Caco-2 (cell line): Measurements from ENCODE around the gene ZNF593. TPM values are rescaled to one million over a fixed set of nuclear protein-coding genes. Genes with fewer than 3 reads are reported as not detected.

Experiments used
- BruUV-seq: library from RNA; stranded (reverse); fragments of 400-500 nt; replicated peaks from 2 replicates; lab custom pipeline; 2021; lab: Mats Ljungman, UMichigan
- CTCF ChIA-PET: fragments of 300-600 bp; sonication (Branson Sonifier 250); formaldehyde crosslinking; loops from one replicate; lab custom pipeline; 2022; ENCODE audit warnings: antibody characterized with exemption; lab: Charles Lee
- POLR2A ChIA-PET: fragments of 300-600 bp; sonication (Branson Sonifier 250); formaldehyde crosslinking; loops from one replicate; lab custom pipeline; 2022; ENCODE audit warnings: antibody characterized with exemption; lab: Charles Lee
- DNase-seq, 2 experiments: peaks; one replicate each; pipeline versions ENCODE4 v3.0.0 to v3.0.0-alpha.2; 2020 to 2022
- H3K27me3 ChIP-seq: replicated peaks from 2 replicates; pipeline ENCODE4 v1.6.0; 2011; ENCODE audit warnings: low read length; ENCODE audit not compliant: control insufficient read depth, insufficient read depth
- H3K36me3 ChIP-seq: 2 replicates; pipeline ENCODE4 v1.5.1; 2011; ENCODE audit warnings: low read length; ENCODE audit not compliant: control insufficient read depth, insufficient read depth
- H3K4me1 ChIP-seq: fragments of 250-450 bp; sonication (Bioruptor Pico); 2 replicates; pipeline ENCODE4 v1.5.1; 2020; ENCODE audit warnings: mild to moderate bottlenecking
- H3K4me3 ChIP-seq: 2 replicates; pipeline ENCODE4 v1.5.1; 2011; ENCODE audit warnings: low read depth, mild to moderate bottlenecking, control low read depth, low read length
- H3K9me3 ChIP-seq: fragments of 250-450 bp; sonication (Bioruptor Pico); 2 replicates; pipeline ENCODE4 v1.5.1; 2020; ENCODE audit warnings: mild to moderate bottlenecking, moderate library complexity
- H3K27ac Mint-ChIP-seq: one replicate; pipeline ENCODE4 v1.8.0; 2022; ENCODE audit warnings: mixed read lengths; ENCODE audit not compliant: unreplicated experiment
- H3K27me3 Mint-ChIP-seq: one replicate; pipeline ENCODE4 v1.8.0; 2022; ENCODE audit warnings: mixed read lengths; ENCODE audit not compliant: insufficient read depth, unreplicated experiment
- H3K36me3 Mint-ChIP-seq: one replicate; pipeline ENCODE4 v1.8.0; 2022; ENCODE audit warnings: mild to moderate bottlenecking, mixed read lengths; ENCODE audit not compliant: insufficient read depth, unreplicated experiment
- H3K4me1 Mint-ChIP-seq: one replicate; pipeline ENCODE4 v1.8.0; 2022; ENCODE audit warnings: low read depth, mixed read lengths; ENCODE audit not compliant: unreplicated experiment
- H3K4me3 Mint-ChIP-seq: one replicate; pipeline ENCODE4 v1.8.0; 2022; ENCODE audit warnings: mild to moderate bottlenecking, moderate library complexity, mixed read lengths; ENCODE audit not compliant: unreplicated experiment
- H3K9me3 Mint-ChIP-seq: one replicate; pipeline ENCODE4 v1.8.0; 2022; ENCODE audit warnings: mixed read lengths; ENCODE audit not compliant: unreplicated experiment
- intact Hi-C: fragments of 100-400 bp; cut with micrococcal nuclease; formaldehyde crosslinking; loops from one replicate; pipeline ENCODE4 v1.10.0; 2022; ENCODE audit not compliant: unreplicated experiment
- total RNA-seq: library from RNA; stranded (reverse); gene quantifications from 2 replicates; pipeline ENCODE4 v1.2.3, GENCODE V29; 2022
- TF ChIP-seq, protein P1 (sequence below), 2 experiments: fragments of 200-600 bp in 1 of 2; IDR thresholded peaks; 1 replicate in 1 of 2; 2 replicates in 1 of 2; pipeline versions ENCODE4 v1.5.1 to v1.8.0; 2011 to 2022; ENCODE audit warnings: antibody characterized with exemption in 1 of 2, control low read depth in 1 of 2, inconsistent platforms in 1 of 2, low read depth in 1 of 2, low read length in 1 of 2, mild to moderate bottlenecking in 1 of 2, moderate library complexity in 1 of 2; ENCODE audit not compliant: insufficient read depth in 1 of 2, severe bottlenecking in 1 of 2, unreplicated experiment in 1 of 2

ZNF593 gene
- total RNA-seq, 1 experiment from 2014 or later, result 50.0 TPM

DNA sequence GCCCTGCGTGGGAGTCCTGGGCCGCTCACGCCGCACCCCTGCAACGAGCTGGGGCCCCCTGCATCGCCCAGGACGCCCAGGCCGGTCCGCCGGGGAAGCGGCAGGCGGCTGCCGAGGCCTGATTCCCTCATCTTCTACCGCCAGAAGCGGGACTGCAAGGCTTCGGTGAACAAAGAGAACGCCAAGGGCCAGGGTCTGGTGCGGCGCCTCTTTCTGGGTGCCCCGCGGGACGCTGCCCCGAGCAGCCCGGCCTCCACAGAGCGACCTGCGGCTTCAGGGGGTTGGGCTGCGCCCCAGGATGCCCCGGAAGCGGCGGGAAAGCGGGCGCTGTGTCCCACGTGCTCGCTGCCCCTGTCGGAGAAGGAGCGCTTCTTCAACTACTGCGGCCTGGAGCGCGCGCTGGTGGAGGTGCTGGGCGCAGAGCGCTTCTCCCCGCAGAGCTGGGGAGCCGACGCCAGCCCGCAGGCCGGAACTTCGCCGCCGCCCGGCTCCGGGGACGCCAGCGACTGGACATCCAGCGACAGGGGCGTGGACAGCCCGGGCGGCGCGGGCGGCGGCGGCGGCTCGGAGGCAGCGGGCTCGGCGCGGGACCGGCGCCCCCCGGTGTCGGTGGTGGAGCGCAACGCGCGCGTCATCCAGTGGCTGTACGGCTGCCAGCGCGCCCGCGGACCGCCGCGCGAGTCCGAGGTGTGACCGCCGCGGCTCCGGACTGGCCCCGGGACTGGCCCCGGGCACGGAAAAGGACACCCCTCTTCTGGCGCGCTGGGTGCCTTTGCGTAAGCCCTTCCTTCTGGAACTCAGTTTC, 8.1 kb upstream of the ZNF593 start:
- Mint-ChIP-seq H3K27ac (no peak overlapping the region), H3K4me3 (peak overlapping the region; percentile 72), H3K27me3 (no peaks in the 10 kb centered on the region), H3K4me1 (peaks cover 14% of the 10 kb centered on the region), H3K36me3 (no peaks in the 10 kb centered on the region), H3K9me3 (no peaks in the 10 kb centered on the region)
- peak overlapping the region; percentile 53 for H3K4me3 ChIP-seq
- BruUV-seq, result TSS peak; percentile 29
- intact Hi-C loops, result loop anchor here (1.0 to 5.0 kb wide), 2 partner anchors 16 to 124 kb away; no protein-coding TSS in a partner anchor
- ChIA-PET POLR2A (interaction anchor here (0.6 kb wide), 1 partner anchor 185 kb away, joined by 5 read pairs; no protein-coding TSS in a partner anchor), CTCF (interaction anchor here (1.2 to 2.1 kb wide), 2 partner anchors 17 to 125 kb away, joined by 5 to 13 read pairs; no protein-coding TSS in a partner anchor)
- H3K27me3 ChIP-seq, result no peaks in the 10 kb centered on the region
- no peaks in the 10 kb centered on the region for H3K9me3 ChIP-seq
- DNase-seq, result peak; percentile 59 to 80
- H3K4me1 ChIP-seq, result peaks cover 29% of the 10 kb centered on the region
- H3K36me3 ChIP-seq, result no peaks in the 10 kb centered on the region
- TF ChIP-seq, protein P1, sequence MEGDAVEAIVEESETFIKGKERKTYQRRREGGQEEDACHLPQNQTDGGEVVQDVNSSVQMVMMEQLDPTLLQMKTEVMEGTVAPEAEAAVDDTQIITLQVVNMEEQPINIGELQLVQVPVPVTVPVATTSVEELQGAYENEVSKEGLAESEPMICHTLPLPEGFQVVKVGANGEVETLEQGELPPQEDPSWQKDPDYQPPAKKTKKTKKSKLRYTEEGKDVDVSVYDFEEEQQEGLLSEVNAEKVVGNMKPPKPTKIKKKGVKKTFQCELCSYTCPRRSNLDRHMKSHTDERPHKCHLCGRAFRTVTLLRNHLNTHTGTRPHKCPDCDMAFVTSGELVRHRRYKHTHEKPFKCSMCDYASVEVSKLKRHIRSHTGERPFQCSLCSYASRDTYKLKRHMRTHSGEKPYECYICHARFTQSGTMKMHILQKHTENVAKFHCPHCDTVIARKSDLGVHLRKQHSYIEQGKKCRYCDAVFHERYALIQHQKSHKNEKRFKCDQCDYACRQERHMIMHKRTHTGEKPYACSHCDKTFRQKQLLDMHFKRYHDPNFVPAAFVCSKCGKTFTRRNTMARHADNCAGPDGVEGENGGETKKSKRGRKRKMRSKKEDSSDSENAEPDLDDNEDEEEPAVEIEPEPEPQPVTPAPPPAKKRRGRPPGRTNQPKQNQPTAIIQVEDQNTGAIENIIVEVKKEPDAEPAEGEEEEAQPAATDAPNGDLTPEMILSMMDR (IDR thresholded peaks at IDR 0.05; ENCODE audit: insufficient read depth in 1 of 2, low read depth in 1 of 2, low read length in 1 of 2, severe bottlenecking in 1 of 2, unreplicated experiment in 1 of 2), result peak in 1 of 2 experiments; percentile 18

- H3K27ac Mint-ChIP-seq, result no peak overlapping the region
- POLR2A ChIA-PET, result no interaction called here
- no peaks in the 10 kb centered on the region for H3K36me3 Mint-ChIP-seq
- Histone ChIP-seq H3K27me3 (no peaks in the 10 kb centered on the region), H3K4me3 (peak overlapping the region; percentile 53), H3K9me3 (no peaks in the 10 kb centered on the region), H3K36me3 (no peaks in the 10 kb centered on the region), H3K4me1 (peaks cover 29% of the 10 kb centered on the region)
- H3K4me1 Mint-ChIP-seq, result peaks cover 14% of the 10 kb centered on the region
- no peak for DNase-seq
- intact Hi-C loops, result loop anchor here (5.0 kb wide), 1 partner anchor 125 kb away; no protein-coding TSS in a partner anchor
- H3K4me3 Mint-ChIP-seq, result peak overlapping the region; percentile 72
- CTCF ChIA-PET, result interaction anchor here (2.1 kb wide), 1 partner anchor 17 kb away, joined by 5 read pairs; no protein-coding TSS in a partner anchor
- no peaks in the 10 kb centered on the region for H3K27me3 Mint-ChIP-seq
- no TSS peak for BruUV-seq
- TF ChIP-seq, protein P1 (IDR thresholded peaks at IDR 0.05; ENCODE audit: insufficient read depth in 1 of 2, low read depth in 1 of 2, low read length in 1 of 2, severe bottlenecking in 1 of 2, unreplicated experiment in 1 of 2), result no peak
- no peaks in the 10 kb centered on the region for H3K9me3 Mint-ChIP-seq
Observed at GRCh38 chr1:26162220-26162709, 7.4 kb upstream of the ZNF593 start.

- BruUV-seq, result no TSS peak
- Mint-ChIP-seq H3K9me3 (no peaks in the 10 kb centered on the region), H3K36me3 (no peaks in the 10 kb centered on the region), H3K27ac (no peak overlapping the region), H3K4me3 (peak overlapping the region; percentile 64), H3K4me1 (peaks cover 6% of the 10 kb centered on the region), H3K27me3 (no peaks in the 10 kb centered on the region)
- TF ChIP-seq, protein P1 (IDR thresholded peaks at IDR 0.05; ENCODE audit: insufficient read depth in 1 of 2, low read depth in 1 of 2, low read length in 1 of 2, severe bottlenecking in 1 of 2, unreplicated experiment in 1 of 2), result no peak
- Histone ChIP-seq H3K4me3 (peak overlapping the region; percentile 19; the same call in 1 of the 2 replicates), H3K27me3 (no peaks in the 10 kb centered on the region), H3K9me3 (no peaks in the 10 kb centered on the region), H3K4me1 (peaks cover 19% of the 10 kb centered on the region), H3K36me3 (no peaks in the 10 kb centered on the region)
- no peak for DNase-seq
- intact Hi-C loops, result loop anchor here (5.0 kb wide), 1 partner anchor 126 kb away; no protein-coding TSS in a partner anchor
- POLR2A ChIA-PET, result no interaction called here
- CTCF ChIA-PET, result interaction anchor here (0.7 kb wide), 1 partner anchor 35 kb away, joined by 3 read pairs; no protein-coding TSS in a partner anchor
Observed at GRCh38 chr1:26163684-26164035, 6.0 kb upstream of the ZNF593 start.
